Measurements from ENCODE around the gene CYFIP2.

The CYFIP2 gene

DNA sequence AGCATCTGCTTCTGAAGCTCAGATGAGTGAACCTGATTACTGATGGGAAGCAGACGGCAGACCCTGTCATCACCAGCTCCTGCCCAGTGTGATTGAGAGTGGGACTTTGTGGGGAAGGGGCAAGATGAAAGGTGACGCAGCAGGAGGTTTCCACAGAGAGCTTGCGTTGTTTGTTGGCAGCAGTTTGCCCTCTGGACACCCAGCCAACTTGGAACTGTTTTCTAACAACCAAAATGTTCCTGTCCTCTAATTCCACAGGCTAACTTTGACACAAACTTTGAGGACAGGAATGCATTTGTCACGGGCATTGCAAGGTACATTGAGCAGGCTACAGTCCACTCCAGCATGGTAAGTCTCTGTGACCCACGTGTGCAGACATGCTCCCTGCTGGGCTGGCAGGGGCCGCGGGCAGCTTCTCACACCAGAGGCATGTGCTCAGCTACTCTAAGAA lies 20.9 kb downstream of the CYFIP2 start:
- DNase-seq (ENCODE audit: low spot score) (no peak), FAIRE-seq (no peak)

- no peak for DNase-seq (ENCODE audit: low spot score)
- FAIRE-seq: no peak
Measured at GRCh38 chr5:157288405-157289163, 22.7 kb downstream of the CYFIP2 start.

- no peak for FAIRE-seq
- no peak for DNase-seq (ENCODE audit: low spot score)
Measured at GRCh38 chr5:157289164-157289819, 23.4 kb downstream of the CYFIP2 start.

GRCh38 chr5:157290156-157290980 lies 24.4 kb downstream of the CYFIP2 start:
- DNase-seq (ENCODE audit: low spot score): peak; percentile 72
- FAIRE-seq: no peak

- FAIRE-seq: no peak
- DNase-seq (ENCODE audit: low spot score): no peak
Measured at GRCh38 chr5:157290981-157291711, 25.2 kb downstream of the CYFIP2 start.

GRCh38 chr5:157292599-157292998 lies 26.7 kb downstream of the CYFIP2 start:
- FAIRE-seq (no peak), DNase-seq (ENCODE audit: low spot score) (no peak)

- FAIRE-seq (no peak), DNase-seq (ENCODE audit: low spot score) (no peak)
Measured at GRCh38 chr5:157294407-157295091, 28.6 kb downstream of the CYFIP2 start.

- DNase-seq (ENCODE audit: low spot score) (no peak), FAIRE-seq (no peak)
Measured at GRCh38 chr5:157295247-157295646, 29.3 kb downstream of the CYFIP2 start.

DNA sequence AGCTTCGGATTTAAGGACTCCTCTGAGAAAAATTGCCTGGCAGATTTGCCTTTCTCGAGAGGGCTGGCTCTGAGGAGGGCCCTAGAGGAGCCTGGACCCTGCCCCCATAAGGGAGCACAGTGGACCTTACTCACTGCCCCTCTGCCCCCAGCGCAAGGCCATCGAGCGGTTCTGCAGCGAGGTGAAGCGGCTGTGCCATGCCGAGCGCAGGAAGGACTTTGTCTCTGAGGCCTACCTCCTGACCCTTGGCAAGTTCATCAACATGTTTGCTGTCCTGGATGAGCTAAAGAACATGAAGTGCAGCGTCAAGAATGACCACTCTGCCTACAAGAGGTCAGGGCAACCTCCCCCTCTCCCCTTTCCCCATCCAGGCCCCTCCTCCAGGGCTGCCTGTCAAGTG lies 34.6 kb downstream of the CYFIP2 start:
- no peak for FAIRE-seq
- no peak for DNase-seq (ENCODE audit: low spot score)

GRCh38 chr5:157301066-157301465 lies 35.1 kb downstream of the CYFIP2 start:
- FAIRE-seq (no peak), DNase-seq (ENCODE audit: low spot score) (no peak)

DNA sequence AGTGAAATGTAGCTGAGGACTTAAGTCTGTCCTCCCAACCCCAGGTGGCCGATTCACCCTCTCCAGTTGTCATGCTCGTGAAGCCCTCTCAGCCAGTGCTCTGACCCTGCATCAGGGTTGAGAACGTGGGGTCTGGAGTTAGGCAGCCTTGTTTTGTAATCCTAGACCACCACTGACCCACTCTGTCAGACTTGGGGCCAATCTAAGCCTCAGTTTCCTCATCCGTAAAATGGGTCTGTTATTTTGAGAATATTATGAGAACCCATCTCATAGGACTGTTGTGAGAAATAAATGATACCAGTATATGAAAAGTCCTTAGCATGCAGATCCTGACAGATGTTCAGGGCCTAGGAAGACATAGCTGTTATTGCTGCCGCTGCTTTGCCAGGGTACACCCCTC lies 37.1 kb downstream of the CYFIP2 start:
- DNase-seq (ENCODE audit: low spot score) (no peak), FAIRE-seq (no peak)

GRCh38 chr5:157303667-157304327 lies 37.9 kb downstream of the CYFIP2 start:
- FAIRE-seq: no peak
- DNase-seq (ENCODE audit: low spot score): no peak

DNA sequence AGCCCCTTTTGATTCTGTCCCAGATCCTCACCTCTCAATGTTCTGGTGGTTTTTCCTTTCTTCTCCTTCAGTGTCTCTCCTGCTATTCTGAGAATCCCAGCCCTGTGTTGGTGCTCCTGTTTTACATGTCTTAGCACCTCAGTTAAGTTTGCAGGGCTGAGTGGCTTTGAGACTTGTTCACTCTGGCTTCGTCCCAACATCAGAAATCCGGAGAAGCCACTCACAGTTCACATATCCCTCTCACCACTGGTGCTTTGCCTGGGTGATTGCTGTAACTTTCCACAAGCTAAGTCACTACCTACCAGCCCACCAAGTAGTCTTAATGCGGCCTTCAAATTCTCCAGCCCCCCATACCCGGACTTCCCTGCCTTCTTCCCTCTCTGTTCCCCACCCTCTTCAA lies 40.2 kb downstream of the CYFIP2 start:
- FAIRE-seq: no peak

GRCh38 chr5:157306692-157307471 lies 41.0 kb downstream of the CYFIP2 start:
- DNase-seq (ENCODE audit: low spot score) (no peak), FAIRE-seq (no peak)

More for the DNA sequence above, 40.2 kb downstream of the CYFIP2 start:
- DNase-seq (ENCODE audit: low spot score): no peak

- DNase-seq (ENCODE audit: low spot score) (no peak), FAIRE-seq (no peak)
Measured at GRCh38 chr5:157308836-157309465, 43.0 kb downstream of the CYFIP2 start.

DNA sequence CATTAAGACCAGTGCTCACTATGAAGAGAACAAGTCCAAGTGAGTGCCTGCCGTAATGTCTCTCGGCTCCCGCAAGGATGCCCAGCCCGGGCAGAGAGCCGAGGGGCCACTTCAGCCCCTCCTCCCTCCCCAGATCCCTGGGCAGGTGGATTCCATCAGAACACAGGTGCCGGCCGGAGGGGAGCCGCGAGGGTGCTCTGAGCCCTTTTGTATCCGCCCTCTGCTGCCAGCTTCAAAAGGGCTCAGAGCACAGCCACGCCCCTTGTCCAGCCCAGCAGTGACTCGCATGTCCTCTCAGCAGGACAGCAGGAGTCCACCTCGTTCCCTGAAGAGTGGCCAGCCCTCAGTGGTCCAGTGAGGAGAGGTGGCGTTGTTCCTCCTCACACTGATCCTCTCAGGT lies 43.9 kb downstream of the CYFIP2 start:
- FAIRE-seq (no peak), DNase-seq (ENCODE audit: low spot score) (no peak)

DNA sequence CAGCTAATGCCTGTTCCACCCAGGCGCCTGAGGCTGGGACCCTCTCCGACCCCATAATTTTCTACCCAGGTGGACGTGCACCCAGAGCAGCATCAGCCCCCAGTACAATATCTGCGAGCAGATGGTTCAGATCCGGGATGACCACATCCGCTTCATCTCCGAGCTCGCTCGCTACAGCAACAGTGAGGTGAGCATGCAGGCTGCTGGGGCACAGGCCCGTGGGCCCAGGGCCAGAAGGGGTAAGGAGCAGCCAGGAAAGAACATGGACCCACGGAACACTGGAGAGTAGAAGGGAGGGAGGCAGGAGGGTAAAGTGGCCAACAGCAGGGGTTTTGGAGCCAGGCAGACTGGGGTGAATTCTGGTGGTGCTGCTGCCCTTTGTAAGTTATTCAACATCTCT lies 45.7 kb downstream of the CYFIP2 start:
- DNase-seq (ENCODE audit: low spot score) (no peak), FAIRE-seq (no peak)

GRCh38 chr5:157312492-157312891 lies 46.6 kb downstream of the CYFIP2 start:
- FAIRE-seq (peak; percentile 90), DNase-seq (ENCODE audit: low spot score) (peak; percentile 59)

DNA sequence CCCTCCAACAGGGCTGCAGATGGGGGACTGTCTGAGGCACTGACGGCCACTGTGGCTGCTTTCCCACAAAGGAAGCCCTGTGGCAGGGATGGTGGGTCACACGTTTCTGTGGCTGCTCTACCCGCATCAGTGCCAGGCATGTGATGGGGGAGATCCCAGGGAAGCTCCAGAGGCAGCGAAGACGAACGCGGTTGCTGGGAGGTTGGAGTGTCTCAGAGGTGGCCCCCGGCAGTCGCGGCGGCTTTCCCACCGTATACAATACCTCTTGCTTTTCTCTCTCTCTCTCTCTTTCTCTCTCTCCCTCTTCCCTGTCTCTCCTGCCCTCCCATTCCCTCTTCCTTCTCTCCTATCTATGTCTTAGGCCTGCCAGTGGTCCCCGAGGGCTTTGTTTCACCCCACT lies 56.7 kb downstream of the CYFIP2 start:
- no peak for DNase-seq (ENCODE audit: low spot score)
- no peak for FAIRE-seq

Measured in urothelium cell line (cell line).